ENCODE results near the gene EAF1.

Gene EAF1

DNA sequence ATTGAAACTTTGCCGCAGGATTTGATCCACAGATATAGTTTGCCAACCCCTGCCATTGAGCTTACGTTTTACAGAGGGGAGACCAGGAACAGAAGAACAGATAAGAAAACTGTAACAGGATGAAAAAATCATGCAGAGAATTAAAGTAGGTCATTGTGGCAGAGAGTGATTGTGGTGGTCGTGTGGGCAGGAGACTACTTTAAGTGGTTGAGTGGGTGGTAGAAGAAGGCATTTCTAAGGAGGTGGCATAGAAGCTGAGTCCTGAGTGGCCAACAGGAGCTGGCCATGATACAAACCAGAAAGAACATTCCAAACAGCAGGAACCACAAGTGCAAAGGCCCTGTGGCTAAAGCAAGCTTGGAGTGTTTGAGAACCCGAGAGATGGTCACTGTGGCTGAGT is 59.6 kb downstream of the EAF1 start:
- no peak for DNase-seq

DNA sequence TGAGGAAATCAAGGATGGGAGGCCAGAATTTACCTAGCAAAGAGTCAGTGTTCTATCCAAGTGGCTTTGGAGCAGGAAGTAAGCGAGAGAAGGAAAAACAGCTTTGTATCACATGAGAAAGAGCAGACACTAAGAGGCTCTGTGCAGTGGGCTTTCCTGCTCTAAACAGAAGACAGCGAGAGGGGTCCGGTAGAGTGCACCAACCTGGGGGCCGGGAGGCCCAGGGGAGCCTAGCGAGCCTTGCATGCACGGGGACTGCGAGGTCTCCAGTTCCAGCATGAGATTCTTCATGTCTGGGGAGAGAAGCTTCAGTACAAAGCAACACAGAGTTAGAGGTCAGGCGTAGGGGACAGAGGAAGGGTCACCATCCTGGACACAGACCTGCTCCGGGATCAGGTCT is 60.6 kb downstream of the EAF1 start:
- DNase-seq: no peak

DNA sequence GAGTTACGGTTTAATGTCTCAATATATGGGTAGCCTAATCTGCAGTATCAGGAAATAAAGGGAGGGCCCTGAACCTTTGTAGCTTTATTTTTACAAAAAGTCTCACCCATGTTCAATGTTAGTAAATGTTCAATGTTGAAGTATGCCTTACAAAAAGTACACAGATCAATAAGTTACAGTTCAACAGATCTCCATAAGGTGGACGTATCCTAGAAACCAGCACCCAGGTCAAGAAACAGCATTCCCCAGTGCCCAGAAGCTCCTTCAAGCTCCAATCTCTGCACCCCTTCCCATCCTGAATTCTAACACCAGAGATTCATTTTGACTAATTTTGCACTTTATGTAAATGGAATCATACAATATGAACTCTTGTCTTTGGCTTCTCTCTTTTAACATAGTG is 62.8 kb downstream of the EAF1 start:
- DNase-seq: no peak

DNA sequence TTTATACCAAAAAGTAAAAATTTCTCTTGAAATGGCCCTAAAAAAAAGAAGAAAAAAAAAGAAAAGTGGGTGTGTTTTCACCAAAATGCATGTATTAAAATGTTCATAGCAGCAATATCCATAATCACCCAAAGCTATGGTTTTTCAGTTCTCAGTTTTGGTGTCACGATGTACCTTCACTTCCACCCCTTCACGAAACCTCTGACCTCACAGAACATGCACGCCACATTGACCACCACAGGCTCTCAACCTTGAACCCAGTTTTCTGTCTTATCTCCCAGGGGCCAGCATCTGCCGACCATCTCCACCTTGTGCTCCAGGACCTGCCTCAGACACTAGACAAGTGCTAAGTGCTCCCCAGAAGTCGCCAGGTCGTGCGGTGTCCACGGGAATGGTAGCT is 63.7 kb downstream of the EAF1 start:
- no peak for DNase-seq
